Fibroblast of lung (primary cell): ENCODE results near the gene SPPL2A.

Experiments used
- CTCF ChIP-seq, 2 donors: IDR thresholded peaks in 1 of 2; conservative IDR thresholded peaks in 1 of 2; 1 replicate in 1 of 2; 2 replicates in 1 of 2; pipeline ENCODE4 v1.5.1; 2011 to 2012; ENCODE audit warnings: low read length in 2 of 2, control low read depth in 1 of 2, inconsistent platforms in 1 of 2, low read depth in 1 of 2, mild to moderate bottlenecking in 1 of 2
- EZH2 ChIP-seq: IDR thresholded peaks from 2 replicates; pipeline ENCODE4 v1.5.1; 2012; ENCODE audit warnings: low read length, control low read depth, mild to moderate bottlenecking; ENCODE audit errors: missing control alignments

GRCh38 chr15:50670115-50670514, 95.4 kb downstream of the SPPL2A start:
- TF ChIP-seq CTCF (conservative IDR thresholded peaks at IDR 0.05 in 1 of 2, IDR thresholded peaks at IDR 0.05 in 1 of 2; ENCODE audit: low read depth in 1 of 2, low read length in 2 of 2) (no peak), EZH2 (no peak)
